Measurements from ENCODE around the gene SPATS2. TPM values are rescaled to one million over a fixed set of nuclear protein-coding genes. Genes with fewer than 3 reads are reported as not detected.

Gene SPATS2
- total and polyA plus RNA-seq, 10 of the 15 experiments (the other 5 are each of a cell fraction or from before 2014, with no cell fraction given): 9.0 to 54.2 (median 27.5) TPM

- no TSS peak for BruUV-seq (replicated peaks)
- ATAC-seq: peak; percentile 85
- intact Hi-C loops (cut with micrococcal nuclease; ENCODE audit: unreplicated experiment): no loop called here
Observed at GRCh38 chr12:49331380-49332222, 35.7 kb upstream of the SPATS2 start.

More at GRCh38 chr12:49331380-49332222, 35.7 kb upstream of the SPATS2 start:
- SMC1A ChIA-PET (ENCODE audit: uncharacterized antibody, unreplicated experiment): interaction anchor here (0.6 to 3.2 kb wide), 14 partner anchors 9 to 288 kb away, joined by 3 to 30 read pairs (median 4); partner anchors contain the start of genes DNAJC22 and TROAP
- in situ Hi-C loops (cut with MboI): no loop called here
- FAIRE-seq (no peak), DNase-seq (ENCODE audit: low read depth, low spot score) (no peak)
- H3K36me3 ChIP-seq (ENCODE audit: control insufficient read depth in 2 of 2, insufficient read depth in 2 of 2, low read length in 1 of 2): peaks cover 7 to 16% of the 10 kb centered on the region in 2 experiments; a peak in 3 of 4 replicates
- no peaks in the 10 kb centered on the region; the same call in 2 of the 3 replicates for H3K9me3 ChIP-seq (replicated peaks; ENCODE audit: control insufficient read depth, insufficient read depth, low read length)
- no peaks in the 10 kb centered on the region for H3K79me2 ChIP-seq (ENCODE audit: control insufficient read depth, insufficient read depth, low read length)
- RAD21 ChIA-PET (ENCODE audit: unreplicated experiment): interaction anchor here (0.6 to 2.3 kb wide), 17 partner anchors 9 to 1494 kb away, joined by 3 to 33 read pairs (median 5); partner anchors contain the start of genes DNAJC22, PRPF40B and TROAP
- POLR2A ChIA-PET: interaction anchor here (1.0 to 1.9 kb wide), 3 partner anchors 9 to 293 kb away, joined by 3 to 9 read pairs (median 9); partner anchors contain the start of gene TROAP
- H3K4me1 ChIP-seq (ENCODE audit: control insufficient read depth, insufficient read depth, low read length): no peaks in the 10 kb centered on the region
- CTCF ChIA-PET: interaction anchor here (0.5 to 4.3 kb wide), 27 partner anchors 9 to 378 kb away, joined by 3 to 72 read pairs (median 5); partner anchors contain the start of genes DNAJC22, PRPH, SPATS2 and TROAP
- no peak overlapping the region for H3K4me3 ChIP-seq
- H2AFZ ChIP-seq (ENCODE audit: control insufficient read depth, low read depth, low read length): no peak overlapping the region
- peaks cover 3 to 12% of the 10 kb centered on the region in 2 experiments for H3K27me3 ChIP-seq (replicated peaks in 1 of 2; ENCODE audit: control insufficient read depth in 2 of 2, insufficient read depth in 2 of 2, low read length in 1 of 2)
- no peak for TF ChIP-seq ATF3 (IDR thresholded peaks at IDR 0.05; ENCODE audit: borderline replicate concordance, extremely low read depth, low read depth, low read length)
- TF ChIP-seq EZH2 (IDR thresholded peaks at IDR 0.05; ENCODE audit: borderline replicate concordance, control insufficient read depth, low read depth, low read length): no peak
- peak; percentile 58 for TF ChIP-seq RAD21 (IDR thresholded peaks at IDR 0.05; ENCODE audit: insufficient read depth, low read depth, low read length)
- no peak for TF ChIP-seq TCF7 (IDR thresholded peaks at IDR 0.05; ENCODE audit: borderline replicate concordance)
- TF ChIP-seq ZBTB40 (IDR thresholded peaks at IDR 0.05; ENCODE audit: borderline replicate concordance): peak; percentile 31; the same call in 1 of the 2 replicates
- peak; percentile 38; the same call in 1 of the 2 replicates for TF ChIP-seq PKNOX1 (IDR thresholded peaks at IDR 0.05)
- TF ChIP-seq CTCF (IDR thresholded peaks at IDR 0.05 in 2 of 3, conservative IDR thresholded peaks at IDR 0.05 in 1 of 3; ENCODE audit: control insufficient read depth in 2 of 3, extremely low read depth in 1 of 3, insufficient read depth in 1 of 3, low read depth in 3 of 3, low read length in 3 of 3): peak; percentile 55 to 68 (median 59)
- TF ChIP-seq SMC3 (IDR thresholded peaks at IDR 0.05; ENCODE audit: borderline replicate concordance, low read length): peak; percentile 31; the same call in 1 of the 2 replicates
- no peak for TF ChIP-seq FOXK2 (IDR thresholded peaks at IDR 0.05)
- no peak for TF ChIP-seq NBN (IDR thresholded peaks at IDR 0.05)
- WGBS (ENCODE audit: insufficient coverage, insufficient replicate concordance, low lambda C conversion rate, missing lambda C conversion rate): 90% methylated on average over 11 of the region's 11 CpGs
- no peaks in the 10 kb centered on the region for H4K20me1 ChIP-seq (ENCODE audit: control insufficient read depth, insufficient read depth)
- H3K27ac ChIP-seq (ENCODE audit: control insufficient read depth, insufficient read depth): no peak overlapping the region
- no peak overlapping the region for H3K4me2 ChIP-seq (ENCODE audit: control insufficient read depth, insufficient read depth)
- no peak overlapping the region for H3K9ac ChIP-seq (ENCODE audit: control insufficient read depth, insufficient read depth, low read length)
